Mammary epithelial cell (primary cell): ENCODE data around the gene SGCA.

Experiments
- EZH2 ChIP-seq: IDR thresholded peaks from 2 replicates; pipeline ENCODE4 v1.6.1; 2012; ENCODE audit warnings: low read length, inconsistent platforms, borderline replicate concordance
- TF ChIP-seq, protein P1 (sequence below), 2 donors: IDR thresholded peaks in 1 of 2; conservative IDR thresholded peaks in 1 of 2; 2 replicates each; pipeline ENCODE4 v1.5.1; 2011 to 2012; ENCODE audit warnings: inconsistent platforms in 2 of 2, low read length in 2 of 2, mild to moderate bottlenecking in 2 of 2, control low read depth in 1 of 2, low read depth in 1 of 2; ENCODE audit not compliant: insufficient read depth in 1 of 2; ENCODE audit errors: extremely low read depth in 1 of 2

DNA sequence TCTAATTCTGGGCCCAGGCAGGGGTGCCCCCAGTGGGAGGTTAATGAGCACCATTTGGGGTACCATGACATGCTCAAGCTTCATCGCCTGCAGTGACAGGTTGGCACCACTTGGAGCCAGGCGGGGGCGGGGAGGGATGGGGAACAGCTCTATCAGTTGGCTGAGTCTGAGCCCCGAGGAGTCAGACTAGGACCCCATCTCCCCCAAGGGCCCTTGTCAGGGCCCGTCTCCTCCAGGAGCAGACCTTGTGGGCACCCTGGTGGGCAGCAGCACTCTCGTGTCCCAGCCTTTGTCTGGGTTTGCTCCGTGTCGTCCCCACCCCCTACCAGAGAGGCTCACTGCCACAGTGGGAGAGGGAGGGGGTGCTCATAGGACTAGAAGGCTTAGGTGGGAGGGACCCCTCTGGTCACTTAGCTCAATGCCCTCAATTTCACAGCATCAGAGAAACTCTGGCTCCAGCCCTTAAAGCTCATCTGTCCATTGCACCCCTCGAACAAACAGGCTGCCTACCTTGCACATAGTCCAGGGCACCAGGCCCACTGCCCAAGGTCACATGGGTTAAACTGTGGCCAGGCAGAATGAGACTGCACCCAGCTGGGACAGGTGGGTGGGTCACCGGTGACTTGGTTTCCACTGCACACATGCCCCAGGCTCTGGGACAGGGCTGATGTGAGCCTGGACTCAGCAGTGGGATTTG is 19.4 kb upstream of the SGCA start:
- TF ChIP-seq, protein P1, sequence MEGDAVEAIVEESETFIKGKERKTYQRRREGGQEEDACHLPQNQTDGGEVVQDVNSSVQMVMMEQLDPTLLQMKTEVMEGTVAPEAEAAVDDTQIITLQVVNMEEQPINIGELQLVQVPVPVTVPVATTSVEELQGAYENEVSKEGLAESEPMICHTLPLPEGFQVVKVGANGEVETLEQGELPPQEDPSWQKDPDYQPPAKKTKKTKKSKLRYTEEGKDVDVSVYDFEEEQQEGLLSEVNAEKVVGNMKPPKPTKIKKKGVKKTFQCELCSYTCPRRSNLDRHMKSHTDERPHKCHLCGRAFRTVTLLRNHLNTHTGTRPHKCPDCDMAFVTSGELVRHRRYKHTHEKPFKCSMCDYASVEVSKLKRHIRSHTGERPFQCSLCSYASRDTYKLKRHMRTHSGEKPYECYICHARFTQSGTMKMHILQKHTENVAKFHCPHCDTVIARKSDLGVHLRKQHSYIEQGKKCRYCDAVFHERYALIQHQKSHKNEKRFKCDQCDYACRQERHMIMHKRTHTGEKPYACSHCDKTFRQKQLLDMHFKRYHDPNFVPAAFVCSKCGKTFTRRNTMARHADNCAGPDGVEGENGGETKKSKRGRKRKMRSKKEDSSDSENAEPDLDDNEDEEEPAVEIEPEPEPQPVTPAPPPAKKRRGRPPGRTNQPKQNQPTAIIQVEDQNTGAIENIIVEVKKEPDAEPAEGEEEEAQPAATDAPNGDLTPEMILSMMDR (conservative IDR thresholded peaks at IDR 0.05 in 1 of 2, IDR thresholded peaks at IDR 0.05 in 1 of 2; ENCODE audit: extremely low read depth in 1 of 2, insufficient read depth in 1 of 2, low read depth in 1 of 2, low read length in 2 of 2): peak in 1 of 2 donors; percentile 30
- TF ChIP-seq EZH2: no peak
